ENCODE results near the gene TGFBR1. TPM values are rescaled to one million over a fixed set of nuclear protein-coding genes. Genes with fewer than 3 reads are reported as not detected.

Gene TGFBR1
- total RNA-seq, 1 experiment from 2014 or later = 9.5 TPM

GRCh38 chr9:99197124-99197630, 92.3 kb downstream of the TGFBR1 start:
- Histone ChIP-seq H3K27me3 (ENCODE audit: low read length) (no peaks in the 10 kb centered on the region), H3K4me2 (ENCODE audit: low read length) (no peak overlapping the region), H3F3A (ENCODE audit: low read length, unreplicated experiment) (no peaks in the 10 kb centered on the region), H3K9me3 (ENCODE audit: low read length) (no peaks in the 10 kb centered on the region), H3K4me1 (ENCODE audit: insufficient read depth, low read length) (no peaks in the 10 kb centered on the region), H3K4me3 (ENCODE audit: low read length) (no peak overlapping the region), H2AFZ (ENCODE audit: low read length) (no peak overlapping the region), H4K20me1 (ENCODE audit: low read length) (no peaks in the 10 kb centered on the region), H3K36me3 (ENCODE audit: low read depth, low read length) (no peaks in the 10 kb centered on the region), H3K27ac (ENCODE audit: low read length) (no peak overlapping the region), H3K9ac (ENCODE audit: low read length) (no peak overlapping the region), H3K79me2 (ENCODE audit: low read length) (no peaks in the 10 kb centered on the region), H3K9me2 (replicated peaks; ENCODE audit: low read length) (no peaks in the 10 kb centered on the region)
- no TSS peak for BruUV-seq (replicated peaks)
- POLR2A ChIA-PET (ENCODE audit: unreplicated experiment) = no interaction called here
- no peak for DNase-seq
- no peak for ATAC-seq
- CTCF ChIA-PET = no interaction called here
- TF ChIP-seq EZH2phosphoT487 (IDR thresholded peaks at IDR 0.05; ENCODE audit: borderline replicate concordance, low read length) (no peak), CTCF (conservative IDR thresholded peaks at IDR 0.05; ENCODE audit: low read depth, low read length) (no peak), EZH2 (IDR thresholded peaks at IDR 0.05; ENCODE audit: low read length, unreplicated experiment) (no peak)
- intact Hi-C loops (cut with micrococcal nuclease) = no loop called here

GRCh38 chr9:99197987-99198386, 93.1 kb downstream of the TGFBR1 start:
- ChIA-PET CTCF (interaction anchor here (0.6 kb wide), 1 partner anchor 58 kb away, joined by 3 read pairs; no protein-coding TSS in a partner anchor), POLR2A (ENCODE audit: unreplicated experiment) (interaction anchor here (0.6 kb wide), 1 partner anchor 222 kb away, joined by 7 read pairs; no protein-coding TSS in a partner anchor)
- Histone ChIP-seq H3K27ac (ENCODE audit: low read length) (no peak overlapping the region), H3K27me3 (ENCODE audit: low read length) (no peaks in the 10 kb centered on the region), H3K4me1 (ENCODE audit: insufficient read depth, low read length) (no peaks in the 10 kb centered on the region), H3K4me3 (ENCODE audit: low read length) (no peak overlapping the region), H3K9me2 (replicated peaks; ENCODE audit: low read length) (no peaks in the 10 kb centered on the region), H3K79me2 (ENCODE audit: low read length) (no peaks in the 10 kb centered on the region), H3K36me3 (ENCODE audit: low read depth, low read length) (no peaks in the 10 kb centered on the region), H3F3A (ENCODE audit: low read length, unreplicated experiment) (no peaks in the 10 kb centered on the region), H4K20me1 (ENCODE audit: low read length) (no peaks in the 10 kb centered on the region), H3K9ac (ENCODE audit: low read length) (no peak overlapping the region), H2AFZ (ENCODE audit: low read length) (no peak overlapping the region), H3K4me2 (ENCODE audit: low read length) (no peak overlapping the region), H3K9me3 (ENCODE audit: low read length) (no peaks in the 10 kb centered on the region)
- intact Hi-C loops (cut with micrococcal nuclease) = no loop called here
- DNase-seq = no peak
- BruUV-seq (replicated peaks) = no TSS peak
- TF ChIP-seq EZH2phosphoT487 (IDR thresholded peaks at IDR 0.05; ENCODE audit: borderline replicate concordance, low read length) (no peak), EZH2 (IDR thresholded peaks at IDR 0.05; ENCODE audit: low read length, unreplicated experiment) (no peak), CTCF (conservative IDR thresholded peaks at IDR 0.05; ENCODE audit: low read depth, low read length) (no peak)
- no peak for ATAC-seq

GRCh38 chr9:99199938-99200539, 95.1 kb downstream of the TGFBR1 start:
- Histone ChIP-seq H3K9me3 (ENCODE audit: low read length) (no peaks in the 10 kb centered on the region), H3K79me2 (ENCODE audit: low read length) (no peaks in the 10 kb centered on the region), H2AFZ (ENCODE audit: low read length) (no peak overlapping the region), H3F3A (ENCODE audit: low read length, unreplicated experiment) (no peaks in the 10 kb centered on the region), H3K9me2 (replicated peaks; ENCODE audit: low read length) (no peaks in the 10 kb centered on the region), H3K4me2 (ENCODE audit: low read length) (no peak overlapping the region), H3K4me1 (ENCODE audit: insufficient read depth, low read length) (no peaks in the 10 kb centered on the region), H3K27ac (ENCODE audit: low read length) (no peak overlapping the region), H3K27me3 (ENCODE audit: low read length) (no peaks in the 10 kb centered on the region), H3K9ac (ENCODE audit: low read length) (no peak overlapping the region), H4K20me1 (ENCODE audit: low read length) (no peaks in the 10 kb centered on the region), H3K4me3 (ENCODE audit: low read length) (no peak overlapping the region), H3K36me3 (ENCODE audit: low read depth, low read length) (no peaks in the 10 kb centered on the region)
- ChIA-PET POLR2A (ENCODE audit: unreplicated experiment) (no interaction called here), CTCF (no interaction called here)
- no peak for ATAC-seq
- BruUV-seq (replicated peaks) = no TSS peak
- no peak for DNase-seq
- no peak for TF ChIP-seq CTCF (conservative IDR thresholded peaks at IDR 0.05; ENCODE audit: low read depth, low read length)
- TF ChIP-seq EZH2phosphoT487 (IDR thresholded peaks at IDR 0.05; ENCODE audit: borderline replicate concordance, low read length) = no peak
- no peak for TF ChIP-seq EZH2 (IDR thresholded peaks at IDR 0.05; ENCODE audit: low read length, unreplicated experiment)
- intact Hi-C loops (cut with micrococcal nuclease) = no loop called here
